ENCODE results near the gene PAPOLG. TPM values are rescaled to one million over a fixed set of nuclear protein-coding genes. Genes with fewer than 3 reads are reported as not detected.

The PAPOLG gene
- total RNA-seq, 3 donors from 2014 or later (not counting 1 experiment from before 2014, with no cell fraction given) = 19.6 to 25.4 (median 19.8) TPM

- H3K36me3 Mint-ChIP-seq = no peaks in the 10 kb centered on the region
- no peaks in the 10 kb centered on the region for H3K9me3 Mint-ChIP-seq
- ATAC-seq (no peak), DNase-seq (no peak)
- TF ChIP-seq, protein P1, sequence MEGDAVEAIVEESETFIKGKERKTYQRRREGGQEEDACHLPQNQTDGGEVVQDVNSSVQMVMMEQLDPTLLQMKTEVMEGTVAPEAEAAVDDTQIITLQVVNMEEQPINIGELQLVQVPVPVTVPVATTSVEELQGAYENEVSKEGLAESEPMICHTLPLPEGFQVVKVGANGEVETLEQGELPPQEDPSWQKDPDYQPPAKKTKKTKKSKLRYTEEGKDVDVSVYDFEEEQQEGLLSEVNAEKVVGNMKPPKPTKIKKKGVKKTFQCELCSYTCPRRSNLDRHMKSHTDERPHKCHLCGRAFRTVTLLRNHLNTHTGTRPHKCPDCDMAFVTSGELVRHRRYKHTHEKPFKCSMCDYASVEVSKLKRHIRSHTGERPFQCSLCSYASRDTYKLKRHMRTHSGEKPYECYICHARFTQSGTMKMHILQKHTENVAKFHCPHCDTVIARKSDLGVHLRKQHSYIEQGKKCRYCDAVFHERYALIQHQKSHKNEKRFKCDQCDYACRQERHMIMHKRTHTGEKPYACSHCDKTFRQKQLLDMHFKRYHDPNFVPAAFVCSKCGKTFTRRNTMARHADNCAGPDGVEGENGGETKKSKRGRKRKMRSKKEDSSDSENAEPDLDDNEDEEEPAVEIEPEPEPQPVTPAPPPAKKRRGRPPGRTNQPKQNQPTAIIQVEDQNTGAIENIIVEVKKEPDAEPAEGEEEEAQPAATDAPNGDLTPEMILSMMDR (IDR thresholded peaks at IDR 0.05) = no peak
- no peaks in the 10 kb centered on the region for H3K4me1 Mint-ChIP-seq
- no peaks in the 10 kb centered on the region for H3K27me3 ChIP-seq (ENCODE audit: control insufficient read depth, insufficient read depth, low read length)
- no peaks in the 10 kb centered on the region for H3K36me3 ChIP-seq (ENCODE audit: control insufficient read depth, insufficient read depth, low read length)
- no peak overlapping the region for H3K27ac ChIP-seq (ENCODE audit: low read length)
- no peaks in the 10 kb centered on the region for H3K9me3 ChIP-seq (ENCODE audit: control insufficient read depth, insufficient read depth, low read length)
- H3K4me3 ChIP-seq (ENCODE audit: low read length) = no peak overlapping the region
- peaks cover 0 to 9% of the 10 kb centered on the region in 2 donors for H3K27me3 Mint-ChIP-seq (ENCODE audit: low read depth in 2 of 2)
- no peak overlapping the region for H3K27ac Mint-ChIP-seq
- intact Hi-C loops (cut with micrococcal nuclease) = no loop called here
- no peaks in the 10 kb centered on the region for H3K4me1 ChIP-seq (ENCODE audit: control insufficient read depth, insufficient read depth, low read length)
- H3K4me3 Mint-ChIP-seq = no peak overlapping the region
- 82% methylated on average over 9 of the region's 9 CpGs for WGBS (ENCODE audit: insufficient coverage)
Measured at GRCh38 chr2:60827369-60827768, 71.3 kb downstream of the PAPOLG start.

GRCh38 chr2:60830991-60831390, 74.9 kb downstream of the PAPOLG start:
- no peak for DNase-seq
- H3K9me3 Mint-ChIP-seq = no peaks in the 10 kb centered on the region
- peaks cover 7 to 22% of the 10 kb centered on the region in 2 donors for H3K27me3 Mint-ChIP-seq (ENCODE audit: low read depth in 2 of 2)
- peaks cover 2% of the 10 kb centered on the region for H3K4me1 ChIP-seq (ENCODE audit: control insufficient read depth, insufficient read depth, low read length)
- peaks cover 0 to 6% of the 10 kb centered on the region in 2 donors for H3K4me1 Mint-ChIP-seq
- no peaks in the 10 kb centered on the region for H3K36me3 ChIP-seq (ENCODE audit: control insufficient read depth, insufficient read depth, low read length)
- no peak overlapping the region for H3K4me3 Mint-ChIP-seq
- H3K27ac ChIP-seq (ENCODE audit: low read length) = no peak overlapping the region
- no peaks in the 10 kb centered on the region for H3K36me3 Mint-ChIP-seq
- 94% methylated on average over 3 of the region's 4 CpGs for WGBS (ENCODE audit: insufficient coverage)
- no peak overlapping the region for H3K4me3 ChIP-seq (ENCODE audit: low read length)
- ATAC-seq = no peak
- H3K27ac Mint-ChIP-seq = no peak overlapping the region
- no peaks in the 10 kb centered on the region for H3K9me3 ChIP-seq (ENCODE audit: control insufficient read depth, insufficient read depth, low read length)
- TF ChIP-seq, protein P1 (IDR thresholded peaks at IDR 0.05) = no peak
- intact Hi-C loops (cut with micrococcal nuclease) = no loop called here
- no peaks in the 10 kb centered on the region for H3K27me3 ChIP-seq (ENCODE audit: control insufficient read depth, insufficient read depth, low read length)

GRCh38 chr2:60831921-60832320, 75.9 kb downstream of the PAPOLG start:
- TF ChIP-seq, protein P1 (IDR thresholded peaks at IDR 0.05) = no peak
- H3K4me3 Mint-ChIP-seq = no peak overlapping the region
- no peak overlapping the region for H3K27ac Mint-ChIP-seq
- peaks cover 0 to 6% of the 10 kb centered on the region in 2 donors for H3K4me1 Mint-ChIP-seq
- no peak overlapping the region for H3K27ac ChIP-seq (ENCODE audit: low read length)
- intact Hi-C loops (cut with micrococcal nuclease) = no loop called here
- H3K4me3 ChIP-seq (ENCODE audit: low read length) = no peak overlapping the region
- peaks cover 2% of the 10 kb centered on the region for H3K4me1 ChIP-seq (ENCODE audit: control insufficient read depth, insufficient read depth, low read length)
- ATAC-seq (no peak), DNase-seq (no peak)
- H3K36me3 Mint-ChIP-seq = no peaks in the 10 kb centered on the region
- H3K27me3 ChIP-seq (ENCODE audit: control insufficient read depth, insufficient read depth, low read length) = no peaks in the 10 kb centered on the region
- no peaks in the 10 kb centered on the region for H3K36me3 ChIP-seq (ENCODE audit: control insufficient read depth, insufficient read depth, low read length)
- no peaks in the 10 kb centered on the region for H3K9me3 ChIP-seq (ENCODE audit: control insufficient read depth, insufficient read depth, low read length)
- H3K9me3 Mint-ChIP-seq = no peaks in the 10 kb centered on the region
- peaks cover 7 to 22% of the 10 kb centered on the region in 2 donors for H3K27me3 Mint-ChIP-seq (ENCODE audit: low read depth in 2 of 2)

- Histone ChIP-seq H3K4me3 (ENCODE audit: low read length) (no peak overlapping the region), H3K36me3 (ENCODE audit: control insufficient read depth, insufficient read depth, low read length) (no peaks in the 10 kb centered on the region), H3K4me1 (ENCODE audit: control insufficient read depth, insufficient read depth, low read length) (peaks cover 2% of the 10 kb centered on the region), H3K27me3 (ENCODE audit: control insufficient read depth, insufficient read depth, low read length) (no peaks in the 10 kb centered on the region), H3K9me3 (ENCODE audit: control insufficient read depth, insufficient read depth, low read length) (no peaks in the 10 kb centered on the region), H3K27ac (ENCODE audit: low read length) (no peak overlapping the region)
- Mint-ChIP-seq H3K27ac (no peak overlapping the region), H3K36me3 (no peaks in the 10 kb centered on the region), H3K4me3 (no peak overlapping the region), H3K4me1 (peaks cover 0 to 6% of the 10 kb centered on the region in 2 donors), H3K27me3 (ENCODE audit: low read depth in 2 of 2) (peaks cover 7 to 22% of the 10 kb centered on the region in 2 donors), H3K9me3 (no peaks in the 10 kb centered on the region)
- DNase-seq (no peak), ATAC-seq (no peak)
- WGBS (ENCODE audit: insufficient coverage) = 46% methylated on average over 1 of the region's 2 CpGs
- TF ChIP-seq, protein P1 (IDR thresholded peaks at IDR 0.05) = no peak
- intact Hi-C loops (cut with micrococcal nuclease) = no loop called here
Measured at GRCh38 chr2:60832621-60833020, 76.6 kb downstream of the PAPOLG start.
